HEK293T (cell line): ENCODE results near the gene ADGRB3.

Experiments
- CTCF ChIA-PET: fragments of 350-600 bp; formaldehyde crosslinking; extraction: SDS; loops from one replicate; lab custom pipeline; 2021; ENCODE audit warnings: antibody characterized with exemption, inconsistent platforms; lab: Yijun Ruan, JAX
- POLR2A ChIA-PET: fragments of 350-600 bp; formaldehyde crosslinking; extraction: SDS; loops from one replicate; lab custom pipeline; 2020; ENCODE audit warnings: antibody characterized with exemption, inconsistent platforms; lab: Yijun Ruan, JAX
- DNase-seq: peaks from one replicate; pipeline ENCODE4 v3.0.0; 2012; ENCODE audit warnings: mixed read lengths; ENCODE audit errors: extremely low spot score
- ARNT ChIP-seq: fragments of 450-650 bp; IDR thresholded peaks from 2 replicates; pipeline ENCODE4 v1.6.1; 2017; ENCODE audit warnings: mild to moderate bottlenecking
- BHLHE40 ChIP-seq: fragments of 450-650 bp; IDR thresholded peaks from 2 replicates; pipeline ENCODE4 v1.6.1; 2016; ENCODE audit warnings: mild to moderate bottlenecking, moderate library complexity, borderline replicate concordance
- CTBP1 ChIP-seq: fragments of 450-650 bp; IDR thresholded peaks from 2 replicates; pipeline ENCODE4 v1.6.1; 2016; ENCODE audit warnings: borderline replicate concordance
- ELF4 ChIP-seq: fragments of 450-650 bp; IDR thresholded peaks from 2 replicates; pipeline ENCODE4 v1.6.1; 2017; ENCODE audit warnings: antibody characterized with exemption
- FOXA1 ChIP-seq: fragments of 450-650 bp; IDR thresholded peaks from 2 replicates; pipeline ENCODE4 v1.6.1; 2016; ENCODE audit warnings: mild to moderate bottlenecking
- FOXK2 ChIP-seq: fragments of 450-650 bp; IDR thresholded peaks from 2 replicates; pipeline ENCODE4 v1.6.1; 2016; ENCODE audit warnings: mild to moderate bottlenecking
- FOXM1 ChIP-seq: fragments of 450-650 bp; IDR thresholded peaks from 2 replicates; pipeline ENCODE4 v1.6.1; 2017; ENCODE audit warnings: mild to moderate bottlenecking, borderline replicate concordance
- HDGF ChIP-seq: fragments of 450-650 bp; IDR thresholded peaks from 2 replicates; pipeline ENCODE4 v1.6.1; 2017; ENCODE audit warnings: antibody characterized with exemption, borderline replicate concordance
- L3MBTL2 ChIP-seq: fragments of 450-650 bp; conservative IDR thresholded peaks from 2 replicates; pipeline ENCODE4 v1.6.1; 2016; ENCODE audit warnings: mild to moderate bottlenecking
- LEF1 ChIP-seq: fragments of 450-650 bp; IDR thresholded peaks from 2 replicates; pipeline ENCODE4 v1.6.1; 2017; ENCODE audit warnings: mild to moderate bottlenecking, borderline replicate concordance
- NFRKB ChIP-seq: fragments of 450-650 bp; IDR thresholded peaks from 2 replicates; pipeline ENCODE4 v1.6.1; 2016; ENCODE audit warnings: mild to moderate bottlenecking, moderate library complexity
- PKNOX1 ChIP-seq: fragments of 450-650 bp; IDR thresholded peaks from 2 replicates; pipeline ENCODE4 v1.6.1; 2016
- SP1 ChIP-seq: fragments of 450-650 bp; IDR thresholded peaks from 2 replicates; pipeline ENCODE4 v1.6.1; 2017
- SUZ12 ChIP-seq: fragments of 450-650 bp; IDR thresholded peaks from 2 replicates; pipeline ENCODE4 v1.6.1; 2016; ENCODE audit warnings: mild to moderate bottlenecking
- TARDBP ChIP-seq: fragments of 450-650 bp; IDR thresholded peaks from 2 replicates; pipeline ENCODE4 v1.6.1; 2016
- ZNF384 ChIP-seq: fragments of 450-650 bp; IDR thresholded peaks from 2 replicates; pipeline ENCODE4 v1.6.1; 2016

The ADGRB3 gene

DNA sequence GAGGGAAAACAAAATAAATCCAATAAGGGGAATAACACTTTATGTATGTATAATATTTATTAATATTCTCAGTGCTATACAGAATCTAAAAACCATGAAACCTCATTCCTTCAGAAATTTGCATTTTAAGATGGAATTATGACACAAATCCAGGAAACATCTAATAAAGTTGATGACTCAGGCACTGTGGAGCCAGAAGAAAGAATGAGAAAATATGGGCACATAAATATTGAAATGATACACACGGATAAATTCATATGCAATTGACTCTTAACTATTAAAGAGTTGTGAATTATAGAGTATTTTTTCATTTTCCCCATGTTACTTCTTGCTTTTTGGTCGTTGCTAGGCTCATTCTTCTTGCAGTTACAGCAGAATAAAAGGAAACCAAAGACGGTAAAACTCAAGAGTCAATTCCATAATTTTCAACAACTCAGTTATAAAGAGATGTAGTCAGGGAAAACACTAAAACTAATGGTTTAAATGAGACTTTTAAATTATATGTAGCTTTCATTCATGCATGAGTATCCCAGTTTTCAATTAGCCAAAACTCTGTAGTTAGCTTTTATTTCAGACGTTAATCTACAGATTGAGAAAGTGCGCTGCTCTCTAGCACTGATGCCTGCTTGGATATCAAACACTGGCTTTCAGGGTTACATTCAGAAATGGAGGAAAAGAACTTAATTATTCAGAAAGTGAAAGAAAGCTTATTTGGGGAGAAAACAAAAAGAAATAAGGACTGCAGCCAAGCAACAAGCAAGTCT, 95.4 kb downstream of the ADGRB3 start:
- TF ChIP-seq ELF4, result no peak
- no peak for TF ChIP-seq HDGF
- no peak for TF ChIP-seq PKNOX1
- TF ChIP-seq SP1, result no peak
- no peak for TF ChIP-seq SUZ12
- TF ChIP-seq FOXA1, result no peak
- no peak for TF ChIP-seq NFRKB
- CTCF ChIA-PET, result no interaction called here
- POLR2A ChIA-PET, result no interaction called here
- no peak for DNase-seq

DNA sequence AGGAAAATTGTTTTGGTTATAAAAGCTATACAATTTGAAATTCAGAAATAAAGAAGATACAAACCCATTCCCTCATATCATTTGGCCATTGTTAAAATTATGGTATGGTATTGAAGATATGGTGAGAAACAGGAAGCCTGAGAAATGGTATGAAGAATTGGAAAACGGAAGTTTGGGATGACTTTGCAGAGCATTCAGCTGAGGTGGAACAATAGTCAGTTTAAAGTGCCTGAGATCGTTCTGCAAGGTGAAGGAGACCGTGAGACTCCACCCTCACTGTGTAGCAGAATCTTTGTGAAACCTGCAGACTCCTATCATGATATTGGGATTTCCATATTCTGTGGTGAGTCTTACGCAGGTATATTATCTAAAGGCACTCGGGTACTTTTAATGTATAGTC, 97.3 kb downstream of the ADGRB3 start:
- CTCF ChIA-PET, result no interaction called here
- POLR2A ChIA-PET, result no interaction called here

GRCh38 chr6:68735866-68736265, 100.8 kb downstream of the ADGRB3 start:
- DNase-seq, result no peak
- CTCF ChIA-PET, result interaction anchor here (0.7 kb wide), 1 partner anchor 51 kb away, joined by 3 read pairs; no protein-coding TSS in a partner anchor

More for the DNA sequence above, 97.3 kb downstream of the ADGRB3 start:
- no peak for DNase-seq
- TF ChIP-seq L3MBTL2 (no peak), SP1 (no peak), ZNF384 (no peak), FOXA1 (no peak), PKNOX1 (no peak), BHLHE40 (no peak), NFRKB (no peak), LEF1 (no peak), HDGF (no peak), FOXK2 (no peak), ELF4 (no peak), SUZ12 (no peak), CTBP1 (no peak), FOXM1 (no peak)

GRCh38 chr6:68737061-68737460, 102.0 kb downstream of the ADGRB3 start:
- ChIA-PET POLR2A (no interaction called here), CTCF (no interaction called here)
- TF ChIP-seq FOXM1 (no peak), FOXK2 (no peak), SUZ12 (no peak), ZNF384 (no peak), SP1 (no peak), BHLHE40 (no peak), CTBP1 (no peak), FOXA1 (no peak), PKNOX1 (no peak), ARNT (no peak), TARDBP (no peak)
- DNase-seq, result no peak

More at GRCh38 chr6:68735866-68736265, 100.8 kb downstream of the ADGRB3 start:
- TF ChIP-seq FOXA1, result no peak
- no peak for TF ChIP-seq SUZ12
- no peak for TF ChIP-seq ELF4
- no peak for TF ChIP-seq SP1
- TF ChIP-seq FOXM1, result no peak
- POLR2A ChIA-PET, result no interaction called here

- POLR2A ChIA-PET, result no interaction called here
- CTCF ChIA-PET, result no interaction called here
- TF ChIP-seq SUZ12 (no peak), SP1 (no peak), ARNT (no peak), PKNOX1 (no peak), LEF1 (no peak), TARDBP (no peak), FOXA1 (no peak), FOXK2 (no peak), BHLHE40 (no peak), NFRKB (no peak), ELF4 (no peak)
- no peak for DNase-seq
Observed at GRCh38 chr6:68738039-68738438, 103.0 kb downstream of the ADGRB3 start.

DNA sequence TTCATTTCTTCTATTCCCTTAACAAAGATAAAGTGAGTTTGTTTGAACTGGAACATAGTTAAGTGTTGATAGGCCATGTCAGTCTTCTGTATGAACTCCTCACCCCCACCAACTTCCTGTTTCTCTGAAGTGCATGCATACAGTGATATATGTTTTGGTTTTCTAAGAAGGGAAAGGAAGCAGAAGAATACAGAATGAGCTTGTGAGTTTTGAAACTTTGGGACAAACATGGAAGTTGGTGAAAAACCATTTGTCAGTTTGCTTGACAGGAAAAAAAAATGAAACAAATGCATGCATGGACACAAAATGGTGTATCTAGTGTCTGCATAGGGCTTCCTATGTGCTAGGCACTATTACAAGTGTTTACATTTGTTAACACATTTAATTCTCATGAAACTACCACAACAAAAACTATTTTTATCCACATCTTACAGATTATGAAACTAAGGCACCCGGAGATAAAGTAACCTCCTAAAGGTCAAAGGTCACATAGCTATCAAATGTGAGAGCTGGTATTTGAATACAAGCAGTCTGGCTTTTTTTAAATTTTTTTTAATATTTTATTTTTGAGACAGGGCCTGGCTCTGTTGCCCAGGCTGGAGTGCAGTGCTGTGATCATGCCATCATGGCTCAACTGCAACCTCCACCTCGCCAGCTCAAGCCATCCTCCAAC, 105.9 kb downstream of the ADGRB3 start:
- POLR2A ChIA-PET, result no interaction called here
- CTCF ChIA-PET, result no interaction called here
- no peak for DNase-seq
- TF ChIP-seq CTBP1 (no peak), SUZ12 (no peak), ELF4 (no peak), ARNT (no peak), BHLHE40 (no peak)
